ENCODE measurements around the gene ZCCHC7. TPM values are rescaled to one million over a fixed set of nuclear protein-coding genes. Genes with fewer than 3 reads are reported as not detected.
A peak's percentile ranks its signal among the peaks of the same experiment; 100 is the strongest.

Gene ZCCHC7
- total RNA-seq, 2 experiments from 2014 or later = 76.4 to 108 TPM

DNA sequence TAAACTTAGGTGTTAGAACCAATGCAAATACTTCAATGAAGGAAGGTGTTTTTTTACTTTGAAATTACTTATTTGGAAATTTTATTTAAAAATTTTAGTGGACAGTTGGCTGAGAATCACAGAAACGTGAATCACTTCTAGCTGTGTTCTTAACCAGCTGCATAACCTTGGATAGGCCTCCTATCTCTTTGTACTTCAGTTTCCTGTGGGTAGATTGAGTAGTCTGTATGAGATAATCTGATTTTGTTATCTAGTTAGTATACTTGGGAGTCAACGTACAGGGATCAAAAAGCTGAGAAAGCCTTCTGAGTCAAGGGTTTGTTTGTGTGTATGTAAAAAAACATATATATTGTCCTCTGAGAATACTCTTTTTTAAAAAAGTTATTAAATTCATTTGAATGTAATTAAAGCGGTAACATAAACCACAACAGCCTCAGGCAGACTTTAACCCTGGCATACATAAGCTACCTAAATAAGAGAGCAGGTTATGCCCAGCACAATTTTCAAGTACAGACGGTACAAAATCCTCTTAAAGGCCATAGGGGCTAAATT, 38.1 kb upstream of the ZCCHC7 start:
- peaks cover 65% of the 10 kb centered on the region for H3K4me1 ChIP-seq (ENCODE audit: insufficient read depth, low read length, poor library complexity, severe bottlenecking)
- intact Hi-C loops (cut with micrococcal nuclease; ENCODE audit: unreplicated experiment) = loop anchor here (2.0 to 5.0 kb wide), 3 partner anchors 60 to 325 kb away; no protein-coding TSS in a partner anchor
- peak overlapping the region; percentile 90 for H3K4me3 ChIP-seq (ENCODE audit: low read depth, low read length, poor library complexity, severe bottlenecking)
- no peaks in the 10 kb centered on the region for H3K9me2 ChIP-seq (ENCODE audit: insufficient read depth, low read length)
- H2AFZ ChIP-seq (ENCODE audit: low read length) = no peak overlapping the region
- BruUV-seq (replicated peaks) = no TSS peak
- H3K79me2 ChIP-seq (ENCODE audit: insufficient read depth, low read depth, low read length) = peaks cover 94% of the 10 kb centered on the region
- peaks cover 39% of the 10 kb centered on the region for H4K20me1 ChIP-seq (ENCODE audit: insufficient read depth, low read length)
- ChIA-PET CTCF (ENCODE audit: unreplicated experiment) (interaction anchor here (0.6 to 1.2 kb wide), 2 partner anchors 45 to 55 kb away, joined by 5 to 16 read pairs; no protein-coding TSS in a partner anchor), POLR2A (interaction anchor here (0.6 to 10.3 kb wide), 21 partner anchors 13 to 325 kb away, joined by 3 to 119 read pairs (median 4); partner anchors contain the start of gene PAX5)
- TF ChIP-seq, protein P1, sequence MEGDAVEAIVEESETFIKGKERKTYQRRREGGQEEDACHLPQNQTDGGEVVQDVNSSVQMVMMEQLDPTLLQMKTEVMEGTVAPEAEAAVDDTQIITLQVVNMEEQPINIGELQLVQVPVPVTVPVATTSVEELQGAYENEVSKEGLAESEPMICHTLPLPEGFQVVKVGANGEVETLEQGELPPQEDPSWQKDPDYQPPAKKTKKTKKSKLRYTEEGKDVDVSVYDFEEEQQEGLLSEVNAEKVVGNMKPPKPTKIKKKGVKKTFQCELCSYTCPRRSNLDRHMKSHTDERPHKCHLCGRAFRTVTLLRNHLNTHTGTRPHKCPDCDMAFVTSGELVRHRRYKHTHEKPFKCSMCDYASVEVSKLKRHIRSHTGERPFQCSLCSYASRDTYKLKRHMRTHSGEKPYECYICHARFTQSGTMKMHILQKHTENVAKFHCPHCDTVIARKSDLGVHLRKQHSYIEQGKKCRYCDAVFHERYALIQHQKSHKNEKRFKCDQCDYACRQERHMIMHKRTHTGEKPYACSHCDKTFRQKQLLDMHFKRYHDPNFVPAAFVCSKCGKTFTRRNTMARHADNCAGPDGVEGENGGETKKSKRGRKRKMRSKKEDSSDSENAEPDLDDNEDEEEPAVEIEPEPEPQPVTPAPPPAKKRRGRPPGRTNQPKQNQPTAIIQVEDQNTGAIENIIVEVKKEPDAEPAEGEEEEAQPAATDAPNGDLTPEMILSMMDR (conservative IDR thresholded peaks at IDR 0.05; ENCODE audit: low read length) = no peak
- TF ChIP-seq EZH2phosphoT487 (IDR thresholded peaks at IDR 0.05; ENCODE audit: borderline replicate concordance, low read depth, low read length) = no peak
- DNase-seq (ENCODE audit: low spot score) = peak; percentile 63
- H3K9me3 ChIP-seq (ENCODE audit: low read length) = no peaks in the 10 kb centered on the region
- H3K27ac ChIP-seq (ENCODE audit: low read depth, low read length, poor library complexity, severe bottlenecking) = peak overlapping the region; percentile 70
- peak overlapping the region; percentile 84 for H3K4me2 ChIP-seq (ENCODE audit: low read length)
- H3K36me3 ChIP-seq (ENCODE audit: insufficient read depth, low read length) = peaks cover 64% of the 10 kb centered on the region

DNA sequence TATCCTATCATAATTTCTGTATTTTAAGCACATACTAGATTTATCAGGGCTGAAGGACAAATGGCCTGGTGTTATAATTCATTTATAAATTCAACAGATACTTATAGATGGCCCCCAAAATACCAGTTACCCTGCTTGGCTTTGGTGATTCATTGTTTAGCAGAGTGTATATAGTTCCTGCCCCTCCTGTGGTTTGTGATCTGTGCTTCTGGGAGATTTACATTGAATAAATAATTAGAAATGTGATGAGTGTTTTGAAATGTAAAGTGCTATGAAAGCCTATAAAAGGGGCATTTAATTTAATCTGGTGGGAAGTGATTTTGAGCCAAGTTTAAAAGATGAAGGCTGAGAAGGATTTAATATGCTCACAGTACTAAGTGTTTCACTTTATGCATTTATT, 36.7 kb upstream of the ZCCHC7 start:
- Histone ChIP-seq H3K4me1 (ENCODE audit: insufficient read depth, low read length, poor library complexity, severe bottlenecking) (peaks cover 53% of the 10 kb centered on the region), H3K79me2 (ENCODE audit: insufficient read depth, low read depth, low read length) (peaks cover 94% of the 10 kb centered on the region)

More for the DNA sequence above, 36.7 kb upstream of the ZCCHC7 start:
- no peak for TF ChIP-seq EZH2phosphoT487 (IDR thresholded peaks at IDR 0.05; ENCODE audit: borderline replicate concordance, low read depth, low read length)
- TF ChIP-seq, protein P1 (conservative IDR thresholded peaks at IDR 0.05; ENCODE audit: low read length) = no peak
- H3K4me2 ChIP-seq (ENCODE audit: low read length) = peak overlapping the region; percentile 84
- H3K36me3 ChIP-seq (ENCODE audit: insufficient read depth, low read length) = peaks cover 78% of the 10 kb centered on the region
- H3K4me3 ChIP-seq (ENCODE audit: low read depth, low read length, poor library complexity, severe bottlenecking) = peak overlapping the region; percentile 90
- ChIA-PET CTCF (ENCODE audit: unreplicated experiment) (no interaction called here), POLR2A (interaction anchor here (0.8 to 10.3 kb wide), 15 partner anchors 34 to 293 kb away, joined by 3 to 119 read pairs (median 4); partner anchors contain the start of gene PAX5)
- peaks cover 40% of the 10 kb centered on the region for H4K20me1 ChIP-seq (ENCODE audit: insufficient read depth, low read length)
- BruUV-seq (replicated peaks) = no TSS peak
- no peak overlapping the region for H2AFZ ChIP-seq (ENCODE audit: low read length)
- no peaks in the 10 kb centered on the region for H3K9me3 ChIP-seq (ENCODE audit: low read length)
- no peak for DNase-seq (ENCODE audit: low spot score)
- intact Hi-C loops (cut with micrococcal nuclease; ENCODE audit: unreplicated experiment) = loop anchor here (2.0 to 5.0 kb wide), 4 partner anchors 37 to 324 kb away; partner anchors contain the start of gene ZCCHC7
- H3K9me2 ChIP-seq (ENCODE audit: insufficient read depth, low read length) = no peaks in the 10 kb centered on the region
- H3K27ac ChIP-seq (ENCODE audit: low read depth, low read length, poor library complexity, severe bottlenecking) = peak overlapping the region; percentile 70

Measured in OCI-LY7 (cell line).